HepG2 (cell line): ENCODE measurements around the gene HOXD9. TPM values are rescaled to one million over a fixed set of nuclear protein-coding genes. Genes with fewer than 3 reads are reported as not detected.

Experiments
- ATAC-seq: fragments of 200-7000 bp; cut with Tn5 transposase; 3 replicates; pipeline ENCODE4 v1.9.1; 2020; ENCODE audit warnings: mild to moderate bottlenecking, moderate library complexity
- BruUV-seq: library from RNA; stranded (reverse); fragments of 400-500 nt; replicated peaks from 2 replicates; lab custom pipeline; 2021; lab: Mats Ljungman, UMichigan
- CTCF ChIA-PET: fragments of 300-600 bp; formaldehyde crosslinking; extraction: SDS; loops from one replicate; lab custom pipeline; 2021; ENCODE audit warnings: low total read pairs, inconsistent platforms, low intra/inter-chr PET ratio; lab: Yijun Ruan, JAX
- POLR2A ChIA-PET: fragments of 350-600 bp; sonication (Branson Sonifier 250); formaldehyde crosslinking; loops from one replicate; lab custom pipeline; 2020; ENCODE audit warnings: antibody characterized with exemption, inconsistent platforms; lab: Yijun Ruan, JAX
- DNase-seq: peaks from one replicate; pipeline ENCODE4 v3.0.0-alpha.2; 2015; ENCODE audit warnings: low spot score
- FAIRE-seq: peaks from 3 replicates; lab custom pipeline; 2011; peaks lifted over from hg19 to GRCh38; lab: Jason Lieb, UNC
- H2AFZ ChIP-seq: one replicate; pipeline ENCODE4 v1.6.1; 2011; ENCODE audit warnings: low read length, inconsistent platforms
- H3K27ac ChIP-seq: fragments of 300-600 bp; 3 replicates; pipeline ENCODE4 v1.8.0; 2011; ENCODE audit warnings: mixed run types, mild to moderate bottlenecking, mixed read lengths, low read length, inconsistent platforms; ENCODE audit not compliant: insufficient read depth; ENCODE audit errors: extremely low read length
- H3K27me3 ChIP-seq, 2 experiments: fragments of 200-600 bp in 1 of 2; 2 replicates in 1 of 2; 3 replicates in 1 of 2; pipeline versions ENCODE4 v1.6.0 to v1.8.0; 2011; ENCODE audit warnings: low read length in 2 of 2, mild to moderate bottlenecking in 2 of 2, moderate library complexity in 2 of 2, inconsistent platforms in 1 of 2; ENCODE audit not compliant: insufficient read depth in 2 of 2, control insufficient read depth in 1 of 2
- H3K36me3 ChIP-seq, 2 experiments: fragments of 200-600 bp in 1 of 2; replicated peaks in 1 of 2; 2 replicates in 1 of 2; 3 replicates in 1 of 2; pipeline versions ENCODE4 v1.5.1 to v1.8.0; 2011; ENCODE audit warnings: low read length in 2 of 2, inconsistent platforms in 1 of 2; ENCODE audit not compliant: insufficient read depth in 2 of 2, control insufficient read depth in 1 of 2
- H3K4me1 ChIP-seq: 2 replicates; pipeline ENCODE4 v1.5.1; 2012; ENCODE audit warnings: low read length, inconsistent platforms; ENCODE audit not compliant: insufficient read depth
- H3K4me2 ChIP-seq: 2 replicates; pipeline ENCODE4 v1.6.0; 2011; ENCODE audit warnings: low read depth, low read length, inconsistent platforms
- H3K4me3 ChIP-seq, 3 experiments: fragments of 200-600 bp in 1 of 3; sonication (generic), shearing (Covaris generic) in 1 of 3; replicated peaks in 1 of 3; 2 replicates each; pipeline ENCODE4 v1.5.1; 2011 to 2016; ENCODE audit warnings: low read length in 3 of 3, inconsistent platforms in 2 of 3, low read depth in 2 of 3, mild to moderate bottlenecking in 2 of 3, control low read depth in 1 of 3, mixed read lengths in 1 of 3; ENCODE audit not compliant: insufficient read depth in 1 of 3
- H3K79me2 ChIP-seq: one replicate; pipeline ENCODE4 v1.6.1; 2011; ENCODE audit warnings: low read length, inconsistent platforms; ENCODE audit not compliant: insufficient read depth
- H3K9ac ChIP-seq: 2 replicates; pipeline ENCODE4 v1.6.0; 2011; ENCODE audit warnings: mild to moderate bottlenecking, low read depth, low read length, inconsistent platforms; ENCODE audit not compliant: insufficient read depth
- H3K9me3 ChIP-seq: 2 replicates; pipeline ENCODE4 v1.5.1; 2012; ENCODE audit warnings: mild to moderate bottlenecking, low read length
- H4K20me1 ChIP-seq: 2 replicates; pipeline ENCODE4 v1.6.0; 2011; ENCODE audit warnings: inconsistent platforms, mild to moderate bottlenecking, low read length, moderate library complexity; ENCODE audit not compliant: insufficient read depth
- GABPA ChIP-seq, 2 experiments: IDR thresholded peaks; 2 replicates each; pipeline ENCODE4 v1.6.1; 2011 to 2016; ENCODE audit warnings: low read depth in 2 of 2, low read length in 1 of 2, missing biosample characterization in 1 of 2, missing genetic modification characterization in 1 of 2
- HES4 ChIP-seq: sonication (generic); formaldehyde crosslinking; IDR thresholded peaks from 2 replicates; pipeline ENCODE4 v1.9.0; 2021; ENCODE audit warnings: mild to moderate bottlenecking, missing genetic modification reagents, borderline replicate concordance
- HOXA7 ChIP-seq: sonication (generic); formaldehyde crosslinking; IDR thresholded peaks from 2 replicates; pipeline ENCODE4 v1.8.1; 2022; ENCODE audit warnings: mild to moderate bottlenecking, missing genetic modification reagents, moderate library complexity
- ZNF121 ChIP-seq: sonication (generic); formaldehyde crosslinking; IDR thresholded peaks from 2 replicates; pipeline ENCODE4 v1.5.0; 2020; ENCODE audit warnings: mild to moderate bottlenecking, missing genetic modification reagents
- ZNF335 ChIP-seq: sonication (generic); formaldehyde crosslinking; IDR thresholded peaks from 2 replicates; pipeline ENCODE4 v1.4.0; 2020; ENCODE audit warnings: missing genetic modification reagents
- ZNF670 ChIP-seq: sonication (generic); formaldehyde crosslinking; IDR thresholded peaks from 2 replicates; pipeline ENCODE4 v1.8.0; 2022; ENCODE audit warnings: mild to moderate bottlenecking, missing genetic modification reagents, borderline replicate concordance
- WGBS: methylation state at CpG from one replicate; pipeline ENCODE4 v1.1.6; 2017; ENCODE audit warnings: low lambda C conversion rate; 5-methylcytosine and 5-hydroxymethylcytosine counted together
- in situ Hi-C: cut with HindIII; loops from 2 replicates; pipeline ENCODE4 v1.10.0; 2017; ENCODE audit warnings: low pct_unique_long_range_greater_than_20kb; ENCODE audit not compliant: extremely low pct_ligation_motif_present
- intact Hi-C: fragments of 100-400 bp; cut with micrococcal nuclease; formaldehyde crosslinking; loops from one replicate; pipeline ENCODE4 v1.10.0; 2022; ENCODE audit not compliant: unreplicated experiment
- polyA plus RNA-seq, 8 experiments: library from polyadenylated mRNA; depleted of rRNA in 3 of 8; stranded (reverse) in 7 of 8; unstranded in 1 of 8; fragments of >200 nt; fragmentation: Illumina TruSeq in 4 of 8; extraction: Trizol in 4 of 8; gene quantifications; 2 replicates each; pipeline versions ENCODE4 v1.2.1 to v1.2.3, GENCODE V29; 2011 to 2016; ENCODE audit warnings: low read depth in 4 of 8, missing spikeins in 1 of 8, mixed read lengths in 1 of 8; ENCODE audit not compliant: insufficient read depth in 1 of 8
- total RNA-seq, 5 experiments: library from RNA; depleted of rRNA; stranded (reverse); fragments of >200 nt; fragmentation: Illumina TruSeq; extraction: Trizol; gene quantifications; 2 replicates each; pipeline ENCODE4 v1.2.3, GENCODE V29; 2016; ENCODE audit warnings: low read depth in 1 of 5
- TF ChIP-seq, protein P1 (sequence below): sonication (generic); formaldehyde crosslinking; IDR thresholded peaks from 2 replicates; pipeline ENCODE4 v1.4.0; 2020; ENCODE audit warnings: mild to moderate bottlenecking, missing genetic modification reagents
- TF ChIP-seq, protein P2 (sequence below): sonication (generic); formaldehyde crosslinking; IDR thresholded peaks from 2 replicates; pipeline ENCODE4 v1.8.0; 2022; ENCODE audit warnings: mild to moderate bottlenecking, missing genetic modification reagents; ENCODE audit not compliant: insufficient replicate concordance
- TF ChIP-seq, protein P3 (sequence below): sonication (generic); formaldehyde crosslinking; IDR thresholded peaks from 2 replicates; pipeline ENCODE4 v1.5.1; 2020; ENCODE audit warnings: missing genetic modification reagents, mild to moderate bottlenecking, borderline replicate concordance

HOXD9 gene
- total and polyA plus RNA-seq, 2 of the 13 experiments (the other 11 are each of a cell fraction or from before 2014, with no cell fraction given), result not detected

DNA sequence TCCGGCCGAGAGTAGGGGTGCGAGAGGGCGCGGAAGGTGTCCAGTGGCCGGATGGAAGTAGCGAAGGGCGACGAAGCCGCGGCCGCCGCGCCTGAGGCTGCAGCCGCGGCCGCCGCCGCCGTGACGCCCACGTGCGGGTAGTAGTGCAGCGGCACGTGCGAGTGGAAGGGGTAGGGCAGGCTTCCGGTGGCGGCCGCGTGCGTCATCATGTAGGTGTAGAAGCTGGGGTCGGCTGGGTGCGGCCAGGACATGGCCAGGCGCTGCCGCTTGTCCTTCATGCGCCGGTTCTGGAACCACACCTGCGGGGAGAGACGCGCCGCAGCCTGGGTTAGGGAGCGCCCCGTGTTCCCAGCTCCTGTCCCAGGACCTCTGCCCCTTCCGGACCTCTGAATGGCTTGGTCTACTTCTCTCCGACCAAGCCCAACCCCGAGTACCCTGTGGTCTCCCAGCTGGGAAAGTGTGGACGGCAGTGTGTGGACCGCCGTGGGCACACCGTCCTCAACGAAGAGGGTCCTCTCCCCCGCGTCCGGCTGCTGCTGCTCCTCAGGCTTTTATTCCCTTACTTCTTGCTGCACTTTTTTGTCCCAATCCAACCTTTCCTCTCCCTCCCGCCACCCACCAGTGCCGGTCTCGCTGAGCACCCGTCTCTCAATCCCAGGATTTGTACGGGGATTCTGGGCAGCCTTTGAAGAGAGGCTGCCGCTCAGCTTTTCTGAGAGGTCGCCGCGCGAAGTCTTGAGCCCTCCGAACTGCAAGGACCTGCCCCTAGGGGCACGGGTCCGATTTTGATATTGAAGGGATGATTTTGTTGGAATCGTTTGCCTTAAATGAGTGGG is 41.8 kb upstream of the HOXD9 start:
- Histone ChIP-seq H3K9me3 (no peaks in the 10 kb centered on the region), H3K79me2 (no peaks in the 10 kb centered on the region), H2AFZ (no peak overlapping the region), H3K27ac (no peak overlapping the region), H3K27me3 (peaks cover 4 to 74% of the 10 kb centered on the region in 2 experiments; a peak in 4 of 5 replicates), H3K4me1 (peaks cover 3% of the 10 kb centered on the region; the same call in 1 of the 2 replicates), H3K36me3 (no peaks in the 10 kb centered on the region), H3K4me3 (no peak overlapping the region), H3K9ac (no peak overlapping the region), H4K20me1 (no peaks in the 10 kb centered on the region), H3K4me2 (no peak overlapping the region)
- BruUV-seq, result no TSS peak
- no peak for ATAC-seq
- intact Hi-C loops, result no loop called here
- no peak for DNase-seq
- POLR2A ChIA-PET, result no interaction called here
- CTCF ChIA-PET, result interaction anchor here (0.9 kb wide), 1 partner anchor 391 kb away, joined by 5 read pairs; no protein-coding TSS in a partner anchor
- WGBS, result 86% methylated on average over 60 of the region's 68 CpGs
- in situ Hi-C loops, result no loop called here
- no peak for FAIRE-seq
- TF ChIP-seq, protein P1, sequence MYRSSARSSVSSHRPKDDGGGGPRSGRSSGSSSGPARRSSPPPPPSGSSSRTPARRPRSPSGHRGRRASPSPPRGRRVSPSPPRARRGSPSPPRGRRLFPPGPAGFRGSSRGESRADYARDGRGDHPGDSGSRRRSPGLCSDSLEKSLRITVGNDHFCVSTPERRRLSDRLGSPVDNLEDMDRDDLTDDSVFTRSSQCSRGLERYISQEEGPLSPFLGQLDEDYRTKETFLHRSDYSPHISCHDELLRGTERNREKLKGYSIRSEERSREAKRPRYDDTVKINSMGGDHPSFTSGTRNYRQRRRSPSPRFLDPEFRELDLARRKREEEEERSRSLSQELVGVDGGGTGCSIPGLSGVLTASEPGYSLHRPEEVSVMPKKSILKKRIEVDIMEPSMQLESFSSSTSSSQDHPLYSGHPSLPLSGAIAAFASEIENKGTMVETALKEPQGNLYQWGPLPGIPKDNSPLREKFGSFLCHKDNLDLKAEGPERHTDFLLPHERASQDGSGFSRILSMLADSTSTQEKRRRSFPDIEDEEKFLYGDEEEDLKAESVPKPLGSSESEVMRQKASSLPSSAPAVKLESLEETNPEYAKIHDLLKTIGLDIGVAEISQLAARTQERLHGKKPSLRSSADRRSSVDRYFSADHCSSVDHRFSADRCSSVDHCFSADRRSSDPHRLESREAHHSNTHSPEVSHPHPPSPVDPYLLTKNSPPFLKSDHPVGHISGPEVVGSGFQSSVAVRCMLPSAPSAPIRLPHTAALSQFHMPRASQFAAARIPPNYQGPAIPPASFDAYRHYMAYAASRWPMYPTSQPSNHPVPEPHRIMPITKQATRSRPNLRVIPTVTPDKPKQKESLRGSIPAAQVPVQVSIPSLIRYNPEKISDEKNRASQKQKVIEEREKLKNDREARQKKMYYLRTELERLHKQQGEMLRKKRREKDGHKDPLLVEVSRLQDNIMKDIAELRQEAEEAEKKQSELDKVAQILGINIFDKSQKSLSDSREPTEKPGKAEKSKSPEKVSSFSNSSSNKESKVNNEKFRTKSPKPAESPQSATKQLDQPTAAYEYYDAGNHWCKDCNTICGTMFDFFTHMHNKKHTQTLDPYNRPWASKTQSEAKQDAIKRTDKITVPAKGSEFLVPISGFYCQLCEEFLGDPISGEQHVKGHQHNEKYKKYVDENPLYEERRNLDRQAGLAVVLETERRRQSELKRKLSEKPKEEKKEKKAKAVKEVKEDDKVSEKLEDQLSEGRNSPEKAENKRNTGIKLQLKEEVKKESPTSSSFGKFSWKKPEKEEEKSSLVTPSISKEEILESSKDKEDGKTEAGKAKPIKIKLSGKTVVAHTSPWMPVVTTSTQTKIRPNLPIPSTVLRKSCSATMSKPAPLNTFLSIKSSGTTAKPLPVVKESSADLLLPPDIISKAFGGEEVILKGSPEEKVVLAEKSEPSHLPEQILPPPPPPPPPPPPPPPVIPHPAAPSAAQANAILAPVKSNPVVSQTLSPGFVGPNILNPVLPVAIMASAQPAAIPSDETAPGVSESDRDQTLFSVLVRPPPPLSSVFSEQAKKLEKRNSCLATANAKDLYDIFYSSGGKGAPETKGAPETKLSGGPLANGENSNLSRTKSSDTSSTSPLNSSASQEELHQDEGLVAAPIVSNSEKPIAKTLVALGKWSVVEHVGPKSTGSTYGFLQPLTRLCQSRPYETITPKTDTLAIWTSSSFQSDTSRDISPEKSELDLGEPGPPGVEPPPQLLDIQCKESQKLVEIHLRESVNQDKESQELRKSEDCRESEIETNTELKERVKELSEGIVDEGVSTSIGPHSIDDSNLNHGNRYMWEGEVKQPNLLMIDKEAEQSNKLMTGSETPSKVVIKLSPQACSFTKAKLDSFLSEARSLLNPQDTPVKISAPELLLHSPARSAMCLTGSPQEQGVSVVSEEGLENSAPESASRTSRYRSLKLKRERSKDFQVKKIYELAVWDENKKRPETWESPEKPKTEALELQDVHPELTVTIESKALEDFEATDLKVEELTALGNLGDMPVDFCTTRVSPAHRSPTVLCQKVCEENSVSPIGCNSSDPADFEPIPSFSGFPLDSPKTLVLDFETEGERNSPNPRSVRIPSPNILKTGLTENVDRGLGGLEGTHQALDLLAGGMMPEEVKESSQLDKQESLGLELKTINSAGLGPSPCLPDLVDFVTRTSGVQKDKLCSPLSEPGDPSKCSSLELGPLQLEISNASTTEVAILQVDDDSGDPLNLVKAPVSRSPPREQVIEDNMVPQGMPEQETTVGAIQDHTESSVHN (CRISPR knock-in tag), result no peak
- TF ChIP-seq ZNF670 (CRISPR knock-in tag) (no peak), GABPA (IDR thresholded peaks at IDR 0.05; ENCODE audit: low read depth, low read length) (no peak), GABPA (CRISPR knock-in tag; IDR thresholded peaks at IDR 0.05; ENCODE audit: low read depth) (no peak), HOXA7 (CRISPR knock-in tag) (no peak), ZNF335 (CRISPR knock-in tag) (no peak), ZNF121 (no peak), HES4 (no peak)
- TF ChIP-seq, protein P2, sequence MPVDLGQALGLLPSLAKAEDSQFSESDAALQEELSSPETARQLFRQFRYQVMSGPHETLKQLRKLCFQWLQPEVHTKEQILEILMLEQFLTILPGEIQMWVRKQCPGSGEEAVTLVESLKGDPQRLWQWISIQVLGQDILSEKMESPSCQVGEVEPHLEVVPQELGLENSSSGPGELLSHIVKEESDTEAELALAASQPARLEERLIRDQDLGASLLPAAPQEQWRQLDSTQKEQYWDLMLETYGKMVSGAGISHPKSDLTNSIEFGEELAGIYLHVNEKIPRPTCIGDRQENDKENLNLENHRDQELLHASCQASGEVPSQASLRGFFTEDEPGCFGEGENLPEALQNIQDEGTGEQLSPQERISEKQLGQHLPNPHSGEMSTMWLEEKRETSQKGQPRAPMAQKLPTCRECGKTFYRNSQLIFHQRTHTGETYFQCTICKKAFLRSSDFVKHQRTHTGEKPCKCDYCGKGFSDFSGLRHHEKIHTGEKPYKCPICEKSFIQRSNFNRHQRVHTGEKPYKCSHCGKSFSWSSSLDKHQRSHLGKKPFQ (CRISPR knock-in tag), result no peak
- TF ChIP-seq, protein P3, sequence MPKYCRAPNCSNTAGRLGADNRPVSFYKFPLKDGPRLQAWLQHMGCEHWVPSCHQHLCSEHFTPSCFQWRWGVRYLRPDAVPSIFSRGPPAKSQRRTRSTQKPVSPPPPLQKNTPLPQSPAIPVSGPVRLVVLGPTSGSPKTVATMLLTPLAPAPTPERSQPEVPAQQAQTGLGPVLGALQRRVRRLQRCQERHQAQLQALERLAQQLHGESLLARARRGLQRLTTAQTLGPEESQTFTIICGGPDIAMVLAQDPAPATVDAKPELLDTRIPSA, result no peak
